ENCODE results near the gene NEAT1. TPM values are rescaled to one million over a fixed set of nuclear protein-coding genes. Genes with fewer than 3 reads are reported as not detected.

NEAT1 gene
- total and polyA plus RNA-seq, 2 of the 8 experiments (the other 6 are each of a cell fraction or from before 2014, with no cell fraction given), result 2.4 to 10.7 TPM

- no peak for TF ChIP-seq CHD7 (IDR thresholded peaks at IDR 0.05; ENCODE audit: insufficient replicate concordance, low read length)
- TF ChIP-seq CHD1 (IDR thresholded peaks at IDR 0.05; ENCODE audit: low read depth, low read length), result no peak
- TF ChIP-seq FOSL1 (IDR thresholded peaks at IDR 0.05; ENCODE audit: insufficient read depth, low read depth, low read length), result no peak
- no peak for TF ChIP-seq SP2 (IDR thresholded peaks at IDR 0.05; ENCODE audit: low read length)
- TF ChIP-seq SP1 (IDR thresholded peaks at IDR 0.05; ENCODE audit: low read depth, low read length), result no peak
- no peak for TF ChIP-seq ASH2L (IDR thresholded peaks at IDR 0.05; ENCODE audit: low read length)
- no peak for TF ChIP-seq RNF2 (IDR thresholded peaks at IDR 0.05; ENCODE audit: borderline replicate concordance, low read depth, low read length, missing control alignments, poor library complexity, severe bottlenecking)
- TF ChIP-seq KDM1A (IDR thresholded peaks at IDR 0.05; ENCODE audit: borderline replicate concordance, low read length), result no peak
Observed at GRCh38 chr11:65404210-65404609, 18.4 kb upstream of the NEAT1 start (continued).

Measured in H1 (cell line).